ENCODE results near the gene PRSS22.

PRSS22 gene

DNA sequence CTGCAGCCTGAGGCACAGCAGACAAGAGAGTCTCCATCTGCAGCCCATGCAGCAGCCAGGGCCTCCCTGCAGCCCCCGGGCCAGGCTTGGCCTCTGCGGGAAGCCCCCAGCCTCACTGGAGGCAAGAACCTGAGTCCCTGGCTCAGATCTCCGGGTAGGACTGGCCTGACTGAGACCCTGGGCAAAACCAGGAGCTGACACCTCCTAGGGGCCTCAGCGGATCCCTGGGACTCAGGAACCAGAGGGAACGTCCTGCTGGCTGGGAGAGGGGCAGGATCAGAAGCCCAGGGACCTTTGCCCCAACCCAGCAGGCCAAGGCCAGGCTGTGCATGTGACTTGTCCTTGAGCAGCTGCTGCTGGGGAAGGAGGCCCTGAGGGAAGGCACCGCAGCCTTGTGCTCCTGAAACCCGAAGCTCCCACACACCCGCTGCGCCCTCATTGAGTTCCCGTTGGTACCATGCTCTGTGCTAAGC is 42.6 kb downstream of the PRSS22 start:
- H3K4me3 ChIP-seq (ENCODE audit: low read depth, low read length): no peak overlapping the region
- ChIA-PET POLR2A (no interaction called here), CTCF (no interaction called here)
- TF ChIP-seq, protein P1, sequence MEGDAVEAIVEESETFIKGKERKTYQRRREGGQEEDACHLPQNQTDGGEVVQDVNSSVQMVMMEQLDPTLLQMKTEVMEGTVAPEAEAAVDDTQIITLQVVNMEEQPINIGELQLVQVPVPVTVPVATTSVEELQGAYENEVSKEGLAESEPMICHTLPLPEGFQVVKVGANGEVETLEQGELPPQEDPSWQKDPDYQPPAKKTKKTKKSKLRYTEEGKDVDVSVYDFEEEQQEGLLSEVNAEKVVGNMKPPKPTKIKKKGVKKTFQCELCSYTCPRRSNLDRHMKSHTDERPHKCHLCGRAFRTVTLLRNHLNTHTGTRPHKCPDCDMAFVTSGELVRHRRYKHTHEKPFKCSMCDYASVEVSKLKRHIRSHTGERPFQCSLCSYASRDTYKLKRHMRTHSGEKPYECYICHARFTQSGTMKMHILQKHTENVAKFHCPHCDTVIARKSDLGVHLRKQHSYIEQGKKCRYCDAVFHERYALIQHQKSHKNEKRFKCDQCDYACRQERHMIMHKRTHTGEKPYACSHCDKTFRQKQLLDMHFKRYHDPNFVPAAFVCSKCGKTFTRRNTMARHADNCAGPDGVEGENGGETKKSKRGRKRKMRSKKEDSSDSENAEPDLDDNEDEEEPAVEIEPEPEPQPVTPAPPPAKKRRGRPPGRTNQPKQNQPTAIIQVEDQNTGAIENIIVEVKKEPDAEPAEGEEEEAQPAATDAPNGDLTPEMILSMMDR (IDR thresholded peaks at IDR 0.05; ENCODE audit: insufficient read depth, low read length, missing control alignments): no peak
- no peak for DNase-seq (ENCODE audit: low read depth, low spot score)

DNA sequence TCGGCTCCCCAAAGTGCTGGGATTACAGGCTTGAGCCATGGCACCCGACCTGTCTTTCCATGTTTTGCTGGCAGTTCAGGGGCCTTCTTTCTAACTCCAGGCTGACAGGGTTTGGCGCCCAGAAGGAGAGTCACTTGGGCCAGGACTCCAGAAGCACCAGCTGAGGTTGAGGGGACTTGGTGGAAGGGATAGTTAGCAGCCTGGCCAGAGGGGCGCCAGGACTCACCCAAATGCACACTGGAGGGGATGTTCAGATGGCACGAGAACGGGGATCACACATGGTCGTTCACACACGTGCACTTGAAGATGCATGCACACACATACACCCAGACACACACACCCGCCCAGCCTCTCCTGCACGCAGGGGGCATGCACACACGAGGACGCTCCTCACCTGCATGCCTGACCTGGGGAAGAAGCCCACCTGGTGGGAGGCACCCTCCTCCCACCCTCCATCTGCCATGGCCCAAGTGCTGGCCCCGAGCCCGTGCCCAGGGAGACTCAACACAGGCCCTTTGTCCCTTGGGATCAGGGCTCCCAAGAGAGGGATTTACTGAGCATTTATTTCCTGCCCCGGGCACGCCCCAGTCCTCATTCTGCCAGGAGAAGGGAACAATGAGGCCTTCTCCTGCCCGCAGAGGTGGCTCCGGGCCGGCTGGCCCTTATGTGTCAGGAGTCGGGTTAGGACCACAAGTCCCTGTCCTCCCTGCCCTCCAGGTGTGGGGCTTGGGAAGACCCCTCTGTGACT is 43.2 kb downstream of the PRSS22 start:
- ChIA-PET POLR2A (no interaction called here), CTCF (no interaction called here)
- TF ChIP-seq, protein P1 (IDR thresholded peaks at IDR 0.05; ENCODE audit: insufficient read depth, low read length, missing control alignments): no peak
- DNase-seq (ENCODE audit: low read depth, low spot score): no peak
- no peak overlapping the region for H3K4me3 ChIP-seq (ENCODE audit: low read depth, low read length)

DNA sequence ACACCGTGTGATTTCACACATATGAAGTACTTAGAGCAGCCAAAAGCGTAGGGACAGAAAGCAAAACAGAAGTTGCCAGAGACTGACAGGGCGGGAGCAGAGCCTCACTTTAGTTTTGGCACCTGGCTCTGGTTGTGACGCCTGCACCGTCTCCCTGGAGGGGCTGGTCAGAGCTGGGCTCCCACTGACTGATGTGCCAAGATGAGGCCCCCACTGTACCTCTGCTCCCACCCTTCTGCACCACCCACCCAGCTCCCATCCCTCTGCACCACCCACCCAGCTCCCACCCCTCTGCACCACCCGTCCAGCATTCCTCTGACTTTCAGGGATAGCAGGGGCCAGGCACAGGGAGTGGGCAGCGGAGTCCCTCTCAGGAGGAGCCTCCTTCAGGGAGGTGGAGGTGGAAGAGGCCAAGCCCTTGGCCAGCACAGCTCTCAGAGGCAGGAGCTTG is 44.2 kb downstream of the PRSS22 start:
- ChIA-PET CTCF (no interaction called here), POLR2A (no interaction called here)
- H3K4me3 ChIP-seq (ENCODE audit: low read depth, low read length): no peak overlapping the region
- DNase-seq (ENCODE audit: low read depth, low spot score): no peak
- TF ChIP-seq, protein P1 (IDR thresholded peaks at IDR 0.05; ENCODE audit: insufficient read depth, low read length, missing control alignments): no peak

DNA sequence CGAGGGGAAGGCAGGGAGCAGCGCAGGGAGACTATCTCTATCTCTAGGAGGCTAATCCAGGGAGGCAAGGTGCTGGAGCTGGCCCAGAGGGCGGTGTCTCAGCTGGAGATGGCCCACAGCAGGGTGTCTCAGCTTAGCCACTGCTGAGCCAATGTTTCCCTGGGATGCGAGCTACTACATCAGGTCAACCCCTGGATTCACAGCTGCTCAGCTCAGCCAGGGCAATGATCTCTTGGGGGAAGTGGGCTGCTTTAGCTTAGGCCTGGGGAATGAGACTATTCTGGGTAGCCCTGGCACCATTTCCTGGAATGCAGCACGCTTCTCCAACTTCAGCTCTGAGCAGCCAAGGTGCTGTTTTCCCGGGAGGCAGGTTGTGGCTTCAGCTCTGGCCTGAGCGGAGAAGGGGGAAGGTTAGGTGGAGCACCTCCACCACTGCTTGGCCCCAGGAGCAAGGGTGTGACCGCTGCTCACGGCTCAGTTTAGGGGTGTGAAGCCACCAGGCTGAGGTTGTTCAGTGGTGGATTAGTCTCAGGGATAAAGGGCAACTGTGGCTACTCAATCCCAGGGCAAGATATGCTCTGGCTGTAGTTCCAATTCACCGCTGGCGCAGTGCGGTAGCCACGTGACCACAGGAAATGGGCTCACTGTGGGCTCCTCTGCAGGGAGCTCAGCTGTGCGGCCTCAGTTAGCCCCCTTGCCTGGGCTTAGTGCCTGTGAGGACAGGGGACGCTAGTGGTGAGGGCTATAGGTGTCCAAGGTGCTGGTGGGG is 46.1 kb downstream of the PRSS22 start:
- POLR2A ChIA-PET: no interaction called here

GRCh38 chr16:2810651-2811050 is 47.3 kb downstream of the PRSS22 start:
- DNase-seq (ENCODE audit: low read depth, low spot score): no peak
- H3K4me3 ChIP-seq (ENCODE audit: low read depth, low read length): no peak overlapping the region
- TF ChIP-seq, protein P1 (IDR thresholded peaks at IDR 0.05; ENCODE audit: insufficient read depth, low read length, missing control alignments): no peak
- ChIA-PET POLR2A (no interaction called here), CTCF (interaction anchor here (2.2 kb wide), 1 partner anchor 12 kb away, joined by 9 read pairs; no protein-coding TSS in a partner anchor)

More for the DNA sequence above, 46.1 kb downstream of the PRSS22 start:
- CTCF ChIA-PET: interaction anchor here (1.2 to 2.2 kb wide), 2 partner anchors 11 to 27 kb away, joined by 7 to 9 read pairs; no protein-coding TSS in a partner anchor
- no peak overlapping the region for H3K4me3 ChIP-seq (ENCODE audit: low read depth, low read length)
- TF ChIP-seq, protein P1 (IDR thresholded peaks at IDR 0.05; ENCODE audit: insufficient read depth, low read length, missing control alignments): no peak
- no peak for DNase-seq (ENCODE audit: low read depth, low spot score)

GRCh38 chr16:2809149-2809760 is 48.7 kb downstream of the PRSS22 start:
- no peak overlapping the region for H3K4me3 ChIP-seq (ENCODE audit: low read depth, low read length)
- ChIA-PET CTCF (interaction anchor here (1.1 kb wide), 1 partner anchor 20 kb away, joined by 3 read pairs; the partner anchor contains the start of gene ZG16B), POLR2A (no interaction called here)
- DNase-seq (ENCODE audit: low read depth, low spot score): no peak
- TF ChIP-seq, protein P1 (IDR thresholded peaks at IDR 0.05; ENCODE audit: insufficient read depth, low read length, missing control alignments): no peak
